Measurements from ENCODE around the gene DISP2. TPM values are rescaled to one million over a fixed set of nuclear protein-coding genes. Genes with fewer than 3 reads are reported as not detected.

Gene DISP2
- total and polyA plus RNA-seq, 2 of the 8 experiments (the other 6 are each of a cell fraction or from before 2014, with no cell fraction given): 0.45 to 1.2 TPM

DNA sequence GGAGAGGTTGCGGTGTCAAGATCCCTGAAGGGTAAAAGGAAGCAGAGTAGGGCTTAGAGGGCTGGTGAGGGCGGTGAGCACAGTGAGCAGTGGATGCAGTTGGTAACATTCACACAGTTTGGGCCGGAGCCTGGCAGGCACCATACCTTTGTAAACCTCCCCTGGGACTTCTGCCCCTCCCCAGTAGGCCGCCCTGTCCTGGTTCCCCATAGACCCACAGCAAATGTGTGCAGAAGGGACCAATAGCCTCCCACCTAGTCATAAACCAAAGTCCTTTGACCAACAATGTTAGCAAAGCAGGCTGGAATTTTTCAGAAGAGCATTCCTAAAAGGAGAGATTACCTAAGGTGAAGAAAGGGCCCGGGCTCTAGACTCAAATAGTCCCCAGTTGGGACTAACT, 8.9 kb upstream of the DISP2 start:
- Histone ChIP-seq H3K4me2 (ENCODE audit: insufficient read depth in 1 of 2, low read depth in 2 of 2, low read length in 2 of 2) (no peak overlapping the region), H2BK15ac (ENCODE audit: low read length) (no peak overlapping the region), H2AK5ac (ENCODE audit: low read depth, low read length) (no peak overlapping the region), H3K9me3 (ENCODE audit: insufficient read depth in 2 of 2, low read depth in 1 of 2, low read length in 1 of 2) (no peaks in the 10 kb centered on the region), H2BK120ac (replicated peaks; ENCODE audit: low read depth, low read length) (no peak overlapping the region), H3K23me2 (ENCODE audit: low read depth, low read length) (peaks cover 2% of the 10 kb centered on the region; the same call in 1 of the 2 replicates), H3K23ac (ENCODE audit: insufficient read length) (no peak overlapping the region), H2AFZ (ENCODE audit: low read length) (no peak overlapping the region), H3K9ac (replicated peaks in 1 of 4; ENCODE audit: extremely low read depth in 1 of 4, low read depth in 3 of 4, low read length in 3 of 4) (no peak overlapping the region), H2BK5ac (ENCODE audit: low read depth, low read length) (no peak overlapping the region), H3K4ac (replicated peaks; ENCODE audit: insufficient read length, low read depth, low read length) (no peak overlapping the region), H3K79me1 (ENCODE audit: low read depth, low read length) (no peaks in the 10 kb centered on the region), H4K5ac (ENCODE audit: insufficient read length, low read depth, low read length) (no peak overlapping the region), H3K56ac (replicated peaks; ENCODE audit: insufficient read length, low read depth, low read length) (no peak overlapping the region), H4K91ac (replicated peaks; ENCODE audit: insufficient read length, low read length) (no peak overlapping the region), H3K4me1 (replicated peaks in 1 of 4; ENCODE audit: control insufficient read depth in 3 of 4, insufficient read depth in 4 of 4, low read length in 3 of 4) (peaks cover 3 to 17% (median 7%) of the 10 kb centered on the region in 4 experiments; a peak in 5 of 7 replicates), H2BK20ac (ENCODE audit: low read length) (no peak overlapping the region), H2BK12ac (ENCODE audit: low read depth, low read length) (no peak overlapping the region), H3K27me3 (replicated peaks in 1 of 4; ENCODE audit: control insufficient read depth in 3 of 4, extremely low read depth in 1 of 4, insufficient read depth in 3 of 4, low read length in 3 of 4) (0 out of 7 replicates have a peak, but pooled peaks cover 0 to 2% (median 0%) of the 10 kb centered on the region in 4 experiments), H3K4me3 (ENCODE audit: extremely low read depth in 1 of 4, insufficient read depth in 2 of 4, low read depth in 3 of 4, low read length in 4 of 4) (no peak overlapping the region), H4K20me1 (replicated peaks in 1 of 2; ENCODE audit: control insufficient read depth in 1 of 2, insufficient read depth in 2 of 2, low read length in 2 of 2) (no peaks in the 10 kb centered on the region), H3K36me3 (ENCODE audit: control insufficient read depth in 2 of 4, insufficient read depth in 4 of 4, low read length in 3 of 4) (no peaks in the 10 kb centered on the region), H3K79me2 (ENCODE audit: control insufficient read depth in 1 of 2, insufficient read depth in 2 of 2, low read length in 2 of 2) (no peaks in the 10 kb centered on the region), H3K27ac (ENCODE audit: low read depth, low read length) (no peak overlapping the region), H3K14ac (ENCODE audit: insufficient read length) (no peak overlapping the region), H3K18ac (ENCODE audit: extremely low read depth, low read length) (no peak overlapping the region), H4K8ac (ENCODE audit: extremely low read depth, insufficient read depth, low read length) (no peak overlapping the region)
- no peak for DNase-seq (ENCODE audit: low read depth in 1 of 2, low spot score in 2 of 2)
- CTCF ChIA-PET (ENCODE audit: partially characterized antibody): interaction anchor here (13.4 to 27.4 kb wide), 2 partner anchors 9 to 17 kb away, joined by 250 to 452 read pairs; partner anchors contain the start of gene CCDC9B
- WGBS, 2 experiments (ENCODE audit: extremely low coverage in 1 of 2, insufficient coverage in 1 of 2, insufficient read length in 1 of 2, insufficient replicate concordance in 2 of 2, low coverage in 1 of 2, low lambda C conversion rate in 2 of 2, missing lambda C conversion rate in 1 of 2): 90% methylated on average over 5 of the region's 5 CpGs; no CpG with 5 or more reads in 1 of the 2 experiments
- POLR2A ChIA-PET (ENCODE audit: partially characterized antibody): no interaction called here
- no peak for FAIRE-seq

Measured in H1 (cell line).